HepG2 (cell line): ENCODE measurements around the gene PASK. TPM values are rescaled to one million over a fixed set of nuclear protein-coding genes. Genes with fewer than 3 reads are reported as not detected.
A peak's percentile ranks its signal among the peaks of the same experiment; 100 is the strongest.

Experiments used
- ATAC-seq: fragments of 200-7000 bp; cut with Tn5 transposase; 3 replicates; pipeline ENCODE4 v1.9.1; 2020; ENCODE audit warnings: mild to moderate bottlenecking, moderate library complexity
- BruUV-seq: library from RNA; stranded (reverse); fragments of 400-500 nt; replicated peaks from 2 replicates; lab custom pipeline; 2021; lab: Mats Ljungman, UMichigan
- CTCF ChIA-PET: fragments of 300-600 bp; formaldehyde crosslinking; extraction: SDS; loops from one replicate; lab custom pipeline; 2021; ENCODE audit warnings: low total read pairs, inconsistent platforms, low intra/inter-chr PET ratio; lab: Yijun Ruan, JAX
- POLR2A ChIA-PET: fragments of 350-600 bp; sonication (Branson Sonifier 250); formaldehyde crosslinking; loops from one replicate; lab custom pipeline; 2020; ENCODE audit warnings: antibody characterized with exemption, inconsistent platforms; lab: Yijun Ruan, JAX
- DNase-seq: peaks from one replicate; pipeline ENCODE4 v3.0.0-alpha.2; 2015; ENCODE audit warnings: low spot score
- FAIRE-seq: peaks from 3 replicates; lab custom pipeline; 2011; peaks lifted over from hg19 to GRCh38; lab: Jason Lieb, UNC
- H2AFZ ChIP-seq: one replicate; pipeline ENCODE4 v1.6.1; 2011; ENCODE audit warnings: low read length, inconsistent platforms
- H3K27ac ChIP-seq: fragments of 300-600 bp; 3 replicates; pipeline ENCODE4 v1.8.0; 2011; ENCODE audit warnings: mixed run types, mild to moderate bottlenecking, mixed read lengths, low read length, inconsistent platforms; ENCODE audit not compliant: insufficient read depth; ENCODE audit errors: extremely low read length
- H3K27me3 ChIP-seq, 2 experiments: fragments of 200-600 bp in 1 of 2; 2 replicates in 1 of 2; 3 replicates in 1 of 2; pipeline versions ENCODE4 v1.6.0 to v1.8.0; 2011; ENCODE audit warnings: low read length in 2 of 2, mild to moderate bottlenecking in 2 of 2, moderate library complexity in 2 of 2, inconsistent platforms in 1 of 2; ENCODE audit not compliant: insufficient read depth in 2 of 2, control insufficient read depth in 1 of 2
- H3K36me3 ChIP-seq, 2 experiments: fragments of 200-600 bp in 1 of 2; replicated peaks in 1 of 2; 2 replicates in 1 of 2; 3 replicates in 1 of 2; pipeline versions ENCODE4 v1.5.1 to v1.8.0; 2011; ENCODE audit warnings: low read length in 2 of 2, inconsistent platforms in 1 of 2; ENCODE audit not compliant: insufficient read depth in 2 of 2, control insufficient read depth in 1 of 2
- H3K4me1 ChIP-seq: 2 replicates; pipeline ENCODE4 v1.5.1; 2012; ENCODE audit warnings: low read length, inconsistent platforms; ENCODE audit not compliant: insufficient read depth
- H3K4me2 ChIP-seq: 2 replicates; pipeline ENCODE4 v1.6.0; 2011; ENCODE audit warnings: low read depth, low read length, inconsistent platforms
- H3K4me3 ChIP-seq, 3 experiments: fragments of 200-600 bp in 1 of 3; sonication (generic), shearing (Covaris generic) in 1 of 3; replicated peaks in 1 of 3; 2 replicates each; pipeline ENCODE4 v1.5.1; 2011 to 2016; ENCODE audit warnings: low read length in 3 of 3, inconsistent platforms in 2 of 3, low read depth in 2 of 3, mild to moderate bottlenecking in 2 of 3, control low read depth in 1 of 3, mixed read lengths in 1 of 3; ENCODE audit not compliant: insufficient read depth in 1 of 3
- H3K79me2 ChIP-seq: one replicate; pipeline ENCODE4 v1.6.1; 2011; ENCODE audit warnings: low read length, inconsistent platforms; ENCODE audit not compliant: insufficient read depth
- H3K9ac ChIP-seq: 2 replicates; pipeline ENCODE4 v1.6.0; 2011; ENCODE audit warnings: mild to moderate bottlenecking, low read depth, low read length, inconsistent platforms; ENCODE audit not compliant: insufficient read depth
- H3K9me3 ChIP-seq: 2 replicates; pipeline ENCODE4 v1.5.1; 2012; ENCODE audit warnings: mild to moderate bottlenecking, low read length
- H4K20me1 ChIP-seq: 2 replicates; pipeline ENCODE4 v1.6.0; 2011; ENCODE audit warnings: inconsistent platforms, mild to moderate bottlenecking, low read length, moderate library complexity; ENCODE audit not compliant: insufficient read depth
- ADNP ChIP-seq: sonication (generic); formaldehyde crosslinking; IDR thresholded peaks from 2 replicates; pipeline ENCODE4 v1.4.0; 2020; ENCODE audit warnings: missing genetic modification reagents
- CEBPB ChIP-seq: IDR thresholded peaks from 2 replicates; pipeline ENCODE4 v1.6.1; 2011; ENCODE audit warnings: low read depth, low read length, improper control_type of control experiment, borderline replicate concordance
- CERS6 ChIP-seq: sonication (generic); formaldehyde crosslinking; IDR thresholded peaks from 2 replicates; pipeline ENCODE4 v1.5.0; 2020; ENCODE audit warnings: missing genetic modification reagents
- GPN1 ChIP-seq: sonication (generic); formaldehyde crosslinking; IDR thresholded peaks from 2 replicates; pipeline ENCODE4 v1.5.1; 2020; ENCODE audit warnings: missing genetic modification reagents, borderline replicate concordance
- RBM22 ChIP-seq: fragments of 200-400 bp; formaldehyde crosslinking; optimal IDR thresholded peaks from 2 replicates; pipeline ENCODE3; 2017; ENCODE audit warnings: mild to moderate bottlenecking, low read length, moderate library complexity
- RXRB ChIP-seq: IDR thresholded peaks from 2 replicates; pipeline ENCODE4 v1.6.1; 2016; ENCODE audit warnings: borderline replicate concordance, missing genetic modification reagents, missing compliant biosample characterization
- SRF ChIP-seq: IDR thresholded peaks from 2 replicates; pipeline ENCODE4 v1.6.1; 2011; ENCODE audit warnings: mild to moderate bottlenecking, low read depth, low read length, moderate library complexity
- ZNF205 ChIP-seq: IDR thresholded peaks from 2 replicates; pipeline ENCODE4 v1.6.1; 2018; ENCODE audit warnings: missing biosample characterization, missing genetic modification reagents
- ZNF484 ChIP-seq: sonication (generic); formaldehyde crosslinking; IDR thresholded peaks from 2 replicates; pipeline ENCODE4 v1.5.1; 2020; ENCODE audit warnings: mild to moderate bottlenecking, low read depth, missing genetic modification reagents, borderline replicate concordance
- ZNF589 ChIP-seq: sonication (generic); formaldehyde crosslinking; conservative IDR thresholded peaks from 2 replicates; pipeline ENCODE4 v1.8.0; 2022; ENCODE audit warnings: mild to moderate bottlenecking, moderate library complexity, missing genetic modification reagents
- WGBS: methylation state at CpG from one replicate; pipeline ENCODE4 v1.1.6; 2017; ENCODE audit warnings: low lambda C conversion rate; 5-methylcytosine and 5-hydroxymethylcytosine counted together
- in situ Hi-C: cut with HindIII; loops from 2 replicates; pipeline ENCODE4 v1.10.0; 2017; ENCODE audit warnings: low pct_unique_long_range_greater_than_20kb; ENCODE audit not compliant: extremely low pct_ligation_motif_present
- intact Hi-C: fragments of 100-400 bp; cut with micrococcal nuclease; formaldehyde crosslinking; loops from one replicate; pipeline ENCODE4 v1.10.0; 2022; ENCODE audit not compliant: unreplicated experiment
- polyA plus RNA-seq, 8 experiments: library from polyadenylated mRNA; depleted of rRNA in 3 of 8; stranded (reverse) in 7 of 8; unstranded in 1 of 8; fragments of >200 nt; fragmentation: Illumina TruSeq in 4 of 8; extraction: Trizol in 4 of 8; gene quantifications; 2 replicates each; pipeline versions ENCODE4 v1.2.1 to v1.2.3, GENCODE V29; 2011 to 2016; ENCODE audit warnings: low read depth in 4 of 8, missing spikeins in 1 of 8, mixed read lengths in 1 of 8; ENCODE audit not compliant: insufficient read depth in 1 of 8
- total RNA-seq, 5 experiments: library from RNA; depleted of rRNA; stranded (reverse); fragments of >200 nt; fragmentation: Illumina TruSeq; extraction: Trizol; gene quantifications; 2 replicates each; pipeline ENCODE4 v1.2.3, GENCODE V29; 2016; ENCODE audit warnings: low read depth in 1 of 5

PASK gene
- total and polyA plus RNA-seq, 2 of the 13 experiments (the other 11 are each of a cell fraction or from before 2014, with no cell fraction given) = 6.9 to 17.0 TPM

- no TSS peak for BruUV-seq
- WGBS = 96% methylated on average over 2 of the region's 2 CpGs
- no peaks in the 10 kb centered on the region for H3K79me2 ChIP-seq
- FAIRE-seq (peak; percentile 15), DNase-seq (no peak), ATAC-seq (no peak)
- H3K4me2 ChIP-seq = no peak overlapping the region
- H3K9ac ChIP-seq = no peak overlapping the region
- peaks cover 9 to 41% of the 10 kb centered on the region in 2 experiments for H3K36me3 ChIP-seq
- in situ Hi-C loops = no loop called here
- POLR2A ChIA-PET = no interaction called here
- no peaks in the 10 kb centered on the region for H3K4me1 ChIP-seq
- no peak overlapping the region for H3K4me3 ChIP-seq
- no peak overlapping the region for H2AFZ ChIP-seq
- no peaks in the 10 kb centered on the region for H3K9me3 ChIP-seq
- H3K27ac ChIP-seq = no peak overlapping the region
- intact Hi-C loops = no loop called here
- CTCF ChIA-PET = no interaction called here
- H4K20me1 ChIP-seq = no peaks in the 10 kb centered on the region
- no peaks in the 10 kb centered on the region for H3K27me3 ChIP-seq
- no peak for TF ChIP-seq ADNP (CRISPR knock-in tag)
- TF ChIP-seq RBM22 = no peak
- no peak for TF ChIP-seq SRF
- TF ChIP-seq RXRB (CRISPR knock-in tag) = no peak
- no peak for TF ChIP-seq ZNF484 (CRISPR knock-in tag)
- no peak for TF ChIP-seq CEBPB
- no peak for TF ChIP-seq CERS6 (CRISPR knock-in tag)
- no peak for TF ChIP-seq GPN1
- no peak for TF ChIP-seq ZNF205
- no peak for TF ChIP-seq ZNF589 (CRISPR knock-in tag)
Observed at GRCh38 chr2:241173557-241173956, 24.3 kb upstream of the PASK start.
